Measurements from ENCODE around the gene ADGRV1.
A peak's percentile ranks its signal among the peaks of the same experiment; 100 is the strongest.

The ADGRV1 gene

DNA sequence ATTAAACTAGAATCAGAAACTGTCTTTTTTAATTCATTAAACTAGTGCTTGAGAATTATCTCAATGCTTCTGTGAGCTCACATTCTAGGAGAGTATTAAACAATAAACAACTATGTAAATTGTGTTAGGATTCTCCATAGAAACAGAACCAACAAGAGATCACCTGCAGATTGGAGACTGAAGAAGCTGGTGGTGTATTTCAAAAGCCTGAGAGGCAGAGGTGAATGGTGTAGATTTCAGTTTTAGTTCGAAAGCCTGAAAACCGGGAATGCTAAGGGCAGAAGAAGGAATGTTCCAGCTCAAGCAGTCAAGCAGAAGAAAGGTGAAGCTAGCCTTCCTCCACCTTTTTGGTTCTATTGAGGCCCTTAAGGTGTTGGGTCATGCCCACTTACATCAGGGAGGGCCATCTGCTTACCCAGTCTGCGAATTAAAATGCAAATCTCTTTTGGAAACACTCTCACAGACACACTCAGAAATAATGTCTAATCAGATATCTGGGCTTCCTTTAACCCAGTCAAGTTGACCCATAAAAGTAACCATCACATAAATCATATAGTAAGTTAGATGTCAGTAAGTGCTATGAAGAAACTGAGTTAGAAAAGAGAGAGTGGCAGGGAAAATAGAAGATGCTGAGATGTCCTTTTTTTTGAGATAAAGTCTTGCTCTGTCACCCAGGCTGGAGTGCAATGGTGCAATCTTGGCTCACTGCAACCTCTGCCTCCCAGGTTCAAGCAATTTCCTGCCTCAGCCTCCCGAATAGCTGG, 533.1 kb downstream of the ADGRV1 start:
- no peaks in the 10 kb centered on the region for H3K9me3 ChIP-seq (ENCODE audit: control insufficient read depth, low read length)
- H3K27me3 ChIP-seq (replicated peaks; ENCODE audit: control insufficient read depth, insufficient read depth, low read length, poor library complexity, severe bottlenecking) = peaks cover 4% of the 10 kb centered on the region
- no peaks in the 10 kb centered on the region for H3K4me1 ChIP-seq (ENCODE audit: control insufficient read depth, insufficient read depth, low read length, poor library complexity, severe bottlenecking)
- H3K27ac ChIP-seq (ENCODE audit: insufficient read depth, low read length, poor library complexity, severe bottlenecking) = no peak overlapping the region
- H3K36me3 ChIP-seq (ENCODE audit: control insufficient read depth, insufficient read depth, low read length) = no peaks in the 10 kb centered on the region
- H3K4me3 ChIP-seq (ENCODE audit: insufficient read depth, low read depth, low read length, poor library complexity, severe bottlenecking) = no peak overlapping the region
- no peak for DNase-seq

DNA sequence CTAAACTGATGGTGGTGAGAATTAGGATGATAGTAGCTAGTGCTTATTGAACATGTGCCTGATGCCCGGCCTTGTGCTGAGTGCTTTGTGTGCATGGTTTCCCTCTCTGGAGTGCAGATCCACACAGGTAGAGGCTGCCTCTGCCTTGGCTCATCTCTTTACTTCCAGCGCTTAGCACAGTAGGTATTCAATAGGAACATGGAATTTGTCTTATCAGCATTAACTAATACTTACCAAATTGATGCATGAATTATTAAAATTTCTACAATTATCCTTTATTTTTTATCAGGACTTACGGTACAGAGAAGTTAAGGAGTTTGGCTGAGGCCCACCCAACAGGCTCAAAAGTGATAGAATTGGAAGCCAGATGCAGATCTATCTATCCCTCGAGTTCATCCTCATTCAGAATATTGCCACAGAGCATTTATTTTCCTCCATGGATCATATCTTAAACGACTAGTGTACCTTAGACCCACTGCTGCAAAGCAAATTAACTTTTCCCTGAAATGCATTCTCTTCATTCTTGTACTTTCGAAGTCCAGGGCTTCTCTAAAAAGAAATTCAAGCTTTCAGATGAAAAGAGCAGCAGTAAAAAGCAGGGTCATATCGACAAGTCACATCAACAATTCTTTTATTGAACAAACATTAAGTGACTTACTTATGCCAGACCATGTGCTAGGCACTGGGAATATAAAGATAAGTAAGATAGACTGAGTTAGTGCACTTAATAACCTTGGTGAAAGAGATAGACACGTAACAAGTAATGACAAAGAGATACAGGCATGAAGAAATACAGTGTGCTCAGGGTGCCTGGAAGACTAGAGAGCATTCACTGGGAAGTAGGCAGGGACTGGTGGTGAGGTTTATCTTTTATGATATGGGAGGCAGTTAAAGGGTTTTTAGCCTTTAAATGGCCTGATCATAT, 534.5 kb downstream of the ADGRV1 start:
- H3K36me3 ChIP-seq (ENCODE audit: control insufficient read depth, insufficient read depth, low read length) = no peaks in the 10 kb centered on the region
- H3K27ac ChIP-seq (ENCODE audit: insufficient read depth, low read length, poor library complexity, severe bottlenecking) = no peak overlapping the region
- no peaks in the 10 kb centered on the region for H3K9me3 ChIP-seq (ENCODE audit: control insufficient read depth, low read length)
- no peak overlapping the region for H3K4me3 ChIP-seq (ENCODE audit: insufficient read depth, low read depth, low read length, poor library complexity, severe bottlenecking)
- peaks cover 3% of the 10 kb centered on the region for H3K27me3 ChIP-seq (replicated peaks; ENCODE audit: control insufficient read depth, insufficient read depth, low read length, poor library complexity, severe bottlenecking)
- no peaks in the 10 kb centered on the region for H3K4me1 ChIP-seq (ENCODE audit: control insufficient read depth, insufficient read depth, low read length, poor library complexity, severe bottlenecking)
- DNase-seq = no peak

DNA sequence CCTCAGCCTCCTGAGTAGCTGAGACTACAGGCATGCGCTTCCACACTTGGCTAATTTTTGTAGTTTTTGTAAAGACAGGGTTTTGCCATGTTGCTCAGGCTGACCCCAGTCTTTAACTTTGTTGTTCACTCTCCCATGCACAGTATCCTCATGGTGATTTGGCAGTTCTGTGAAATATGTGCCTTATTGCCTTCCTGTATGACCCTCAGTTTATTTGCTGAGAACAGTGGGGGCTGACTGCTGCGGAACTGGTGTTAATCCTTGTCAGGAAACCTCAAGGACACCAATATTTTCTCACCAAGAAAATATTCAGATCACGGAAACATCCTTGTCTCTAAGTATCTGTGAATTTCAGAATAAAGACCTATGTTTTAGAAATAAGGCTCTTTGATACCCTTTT, 536.7 kb downstream of the ADGRV1 start:
- no peaks in the 10 kb centered on the region for H3K36me3 ChIP-seq (ENCODE audit: control insufficient read depth, insufficient read depth, low read length)
- no peak overlapping the region for H3K4me3 ChIP-seq (ENCODE audit: insufficient read depth, low read depth, low read length, poor library complexity, severe bottlenecking)
- no peak for DNase-seq
- H3K9me3 ChIP-seq (ENCODE audit: control insufficient read depth, low read length) = no peaks in the 10 kb centered on the region
- H3K4me1 ChIP-seq (ENCODE audit: control insufficient read depth, insufficient read depth, low read length, poor library complexity, severe bottlenecking) = no peaks in the 10 kb centered on the region
- no peak overlapping the region for H3K27ac ChIP-seq (ENCODE audit: insufficient read depth, low read length, poor library complexity, severe bottlenecking)
- no peaks in the 10 kb centered on the region for H3K27me3 ChIP-seq (replicated peaks; ENCODE audit: control insufficient read depth, insufficient read depth, low read length, poor library complexity, severe bottlenecking)

GRCh38 chr5:91095786-91096385, 537.3 kb downstream of the ADGRV1 start:
- no peak overlapping the region for H3K4me3 ChIP-seq (ENCODE audit: insufficient read depth, low read depth, low read length, poor library complexity, severe bottlenecking)
- H3K4me1 ChIP-seq (ENCODE audit: control insufficient read depth, insufficient read depth, low read length, poor library complexity, severe bottlenecking) = no peaks in the 10 kb centered on the region
- H3K27me3 ChIP-seq (replicated peaks; ENCODE audit: control insufficient read depth, insufficient read depth, low read length, poor library complexity, severe bottlenecking) = no peaks in the 10 kb centered on the region
- H3K27ac ChIP-seq (ENCODE audit: insufficient read depth, low read length, poor library complexity, severe bottlenecking) = no peak overlapping the region
- H3K36me3 ChIP-seq (ENCODE audit: control insufficient read depth, insufficient read depth, low read length) = no peaks in the 10 kb centered on the region
- DNase-seq = no peak
- no peaks in the 10 kb centered on the region for H3K9me3 ChIP-seq (ENCODE audit: control insufficient read depth, low read length)

DNA sequence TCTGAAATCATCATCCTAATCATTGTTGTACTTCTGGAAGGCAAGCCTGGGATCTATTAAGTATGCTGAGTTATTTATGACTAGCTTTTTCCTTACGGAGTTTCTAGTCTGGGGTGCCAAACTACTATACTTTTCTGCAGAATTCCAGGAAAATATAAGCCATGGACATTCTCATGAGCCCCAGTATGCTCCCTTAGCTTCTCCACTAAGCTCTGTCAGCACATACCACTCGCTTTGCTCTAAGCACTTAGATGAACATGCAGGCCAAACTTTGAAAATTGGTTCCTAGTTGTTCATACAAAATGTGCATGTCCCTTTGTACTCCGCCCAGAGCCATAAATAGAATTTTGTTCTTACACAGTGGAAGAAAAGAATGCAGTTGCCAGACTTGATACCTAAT, 539.9 kb downstream of the ADGRV1 start:
- H3K9me3 ChIP-seq (ENCODE audit: control insufficient read depth, low read length) = no peaks in the 10 kb centered on the region
- no peaks in the 10 kb centered on the region for H3K27me3 ChIP-seq (replicated peaks; ENCODE audit: control insufficient read depth, insufficient read depth, low read length, poor library complexity, severe bottlenecking)
- H3K36me3 ChIP-seq (ENCODE audit: control insufficient read depth, insufficient read depth, low read length) = no peaks in the 10 kb centered on the region
- no peak for DNase-seq
- H3K27ac ChIP-seq (ENCODE audit: insufficient read depth, low read length, poor library complexity, severe bottlenecking) = no peak overlapping the region
- H3K4me3 ChIP-seq (ENCODE audit: insufficient read depth, low read depth, low read length, poor library complexity, severe bottlenecking) = no peak overlapping the region
- H3K4me1 ChIP-seq (ENCODE audit: control insufficient read depth, insufficient read depth, low read length, poor library complexity, severe bottlenecking) = no peaks in the 10 kb centered on the region

- Histone ChIP-seq H3K27ac (ENCODE audit: insufficient read depth, low read length, poor library complexity, severe bottlenecking) (no peak overlapping the region), H3K36me3 (ENCODE audit: control insufficient read depth, insufficient read depth, low read length) (no peaks in the 10 kb centered on the region), H3K4me1 (ENCODE audit: control insufficient read depth, insufficient read depth, low read length, poor library complexity, severe bottlenecking) (no peaks in the 10 kb centered on the region), H3K4me3 (ENCODE audit: insufficient read depth, low read depth, low read length, poor library complexity, severe bottlenecking) (no peak overlapping the region), H3K27me3 (replicated peaks; ENCODE audit: control insufficient read depth, insufficient read depth, low read length, poor library complexity, severe bottlenecking) (no peaks in the 10 kb centered on the region), H3K9me3 (ENCODE audit: control insufficient read depth, low read length) (no peaks in the 10 kb centered on the region)
- peak in 1 of 3 donors; percentile 15 for DNase-seq
Measured at GRCh38 chr5:91101600-91102379, 543.2 kb downstream of the ADGRV1 start.

- Histone ChIP-seq H3K4me1 (ENCODE audit: control insufficient read depth, insufficient read depth, low read length, poor library complexity, severe bottlenecking) (no peaks in the 10 kb centered on the region), H3K36me3 (ENCODE audit: control insufficient read depth, insufficient read depth, low read length) (no peaks in the 10 kb centered on the region), H3K9me3 (ENCODE audit: control insufficient read depth, low read length) (no peaks in the 10 kb centered on the region), H3K27me3 (replicated peaks; ENCODE audit: control insufficient read depth, insufficient read depth, low read length, poor library complexity, severe bottlenecking) (no peaks in the 10 kb centered on the region), H3K4me3 (ENCODE audit: insufficient read depth, low read depth, low read length, poor library complexity, severe bottlenecking) (no peak overlapping the region), H3K27ac (ENCODE audit: insufficient read depth, low read length, poor library complexity, severe bottlenecking) (no peak overlapping the region)
- DNase-seq = no peak
Measured at GRCh38 chr5:91103353-91104061, 544.9 kb downstream of the ADGRV1 start.

DNA sequence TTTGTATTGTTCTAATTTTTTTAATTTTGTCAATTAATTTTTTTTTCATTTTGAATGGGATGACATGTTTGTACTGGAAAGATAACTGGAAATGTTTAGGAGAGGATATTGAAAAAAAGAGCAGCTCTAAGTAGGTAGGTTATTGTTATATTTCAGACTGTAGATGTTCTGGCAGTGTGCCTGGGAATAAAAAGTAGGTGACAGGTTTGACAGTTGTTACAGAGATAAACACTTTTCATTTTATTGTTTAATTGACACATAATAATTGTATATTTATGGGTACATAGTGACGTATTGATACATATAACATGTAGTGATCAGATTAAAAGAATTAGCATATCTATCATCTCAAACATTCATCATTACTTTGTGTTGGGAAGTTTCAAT, 545.5 kb downstream of the ADGRV1 start:
- Histone ChIP-seq H3K9me3 (ENCODE audit: control insufficient read depth, low read length) (no peaks in the 10 kb centered on the region), H3K27me3 (replicated peaks; ENCODE audit: control insufficient read depth, insufficient read depth, low read length, poor library complexity, severe bottlenecking) (no peaks in the 10 kb centered on the region), H3K4me1 (ENCODE audit: control insufficient read depth, insufficient read depth, low read length, poor library complexity, severe bottlenecking) (no peaks in the 10 kb centered on the region), H3K27ac (ENCODE audit: insufficient read depth, low read length, poor library complexity, severe bottlenecking) (no peak overlapping the region), H3K4me3 (ENCODE audit: insufficient read depth, low read depth, low read length, poor library complexity, severe bottlenecking) (no peak overlapping the region), H3K36me3 (ENCODE audit: control insufficient read depth, insufficient read depth, low read length) (no peaks in the 10 kb centered on the region)
- DNase-seq = no peak

DNA sequence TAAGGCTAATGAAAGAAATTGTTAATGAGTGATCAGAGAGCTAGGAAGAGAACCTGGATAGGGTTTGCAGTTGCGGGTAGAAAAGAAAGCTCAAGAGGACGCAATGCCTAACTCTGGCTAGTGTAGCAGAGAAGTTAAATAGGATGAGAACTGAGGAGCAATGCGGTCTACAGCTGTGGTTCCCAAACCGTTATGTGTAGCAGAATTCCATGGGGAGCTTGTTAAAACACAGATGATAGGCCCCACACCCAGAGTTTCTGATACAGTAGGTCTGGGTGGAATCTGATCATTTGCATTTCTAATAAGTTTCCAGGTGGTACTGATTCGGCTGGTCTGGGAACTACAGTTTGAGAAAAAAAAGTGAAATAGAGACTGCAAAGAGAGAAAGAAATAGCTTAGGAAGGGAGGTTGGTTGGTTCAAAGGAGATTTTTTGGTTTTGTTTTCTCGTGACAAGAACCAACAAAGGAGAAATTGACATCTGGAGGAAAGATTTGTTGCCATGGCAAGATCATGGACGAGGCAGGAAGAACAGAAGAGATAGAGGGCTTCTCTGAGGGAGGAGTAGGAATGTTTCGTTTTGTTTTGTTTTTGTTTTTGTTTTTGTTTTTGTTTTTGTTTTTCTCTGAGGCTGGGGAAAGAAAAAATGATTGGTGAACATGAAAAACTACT, 548.4 kb downstream of the ADGRV1 start:
- Histone ChIP-seq H3K27ac (ENCODE audit: insufficient read depth, low read length, poor library complexity, severe bottlenecking) (no peak overlapping the region), H3K4me1 (ENCODE audit: control insufficient read depth, insufficient read depth, low read length, poor library complexity, severe bottlenecking) (no peaks in the 10 kb centered on the region), H3K9me3 (ENCODE audit: control insufficient read depth, low read length) (no peaks in the 10 kb centered on the region), H3K4me3 (ENCODE audit: insufficient read depth, low read depth, low read length, poor library complexity, severe bottlenecking) (no peak overlapping the region), H3K27me3 (replicated peaks; ENCODE audit: control insufficient read depth, insufficient read depth, low read length, poor library complexity, severe bottlenecking) (no peaks in the 10 kb centered on the region), H3K36me3 (ENCODE audit: control insufficient read depth, insufficient read depth, low read length) (no peaks in the 10 kb centered on the region)
- DNase-seq = no peak
